ENCODE measurements around the gene GLIS2. TPM values are rescaled to one million over a fixed set of nuclear protein-coding genes. Genes with fewer than 3 reads are reported as not detected.

Gene GLIS2
- polyA plus RNA-seq, 1 experiment = 2.2 TPM

GRCh38 chr16:4271176-4272113 lies 44.4 kb upstream of the GLIS2 start:
- CTCF ChIA-PET = interaction anchor here (0.6 to 4.7 kb wide), 4 partner anchors 18 to 132 kb away, joined by 3 to 20 read pairs (median 4); no protein-coding TSS in a partner anchor
- no peak for TF ChIP-seq CTCF (IDR thresholded peaks at IDR 0.05; ENCODE audit: low read depth, low read length)
- Histone ChIP-seq H3K9me3 (ENCODE audit: control insufficient read depth, insufficient read depth, low read length) (no peaks in the 10 kb centered on the region; the same call in 1 of the 2 replicates), H3K27me3 (ENCODE audit: control insufficient read depth, insufficient read depth, low read length) (no peaks in the 10 kb centered on the region), H3K27ac (ENCODE audit: low read depth, low read length) (peak overlapping the region; percentile 70), H3K4me3 (ENCODE audit: low read depth, low read length) (peak overlapping the region; percentile 84)
- POLR2A ChIA-PET = interaction anchor here (0.5 to 1.4 kb wide), 7 partner anchors 18 to 229 kb away, joined by 3 to 5 read pairs (median 4); no protein-coding TSS in a partner anchor
- DNase-seq (ENCODE audit: low read depth, low spot score) = peak; percentile 76

GRCh38 chr16:4272114-4272956 lies 43.5 kb upstream of the GLIS2 start:
- peak overlapping the region; percentile 84 for H3K4me3 ChIP-seq (ENCODE audit: low read depth, low read length)
- ChIA-PET CTCF (interaction anchor here (0.6 to 2.2 kb wide), 8 partner anchors 11 to 512 kb away, joined by 3 to 10 read pairs (median 4); no protein-coding TSS in a partner anchor), POLR2A (interaction anchor here (0.6 to 1.4 kb wide), 20 partner anchors 12 to 324 kb away, joined by 3 to 11 read pairs (median 4); no protein-coding TSS in a partner anchor)
- H3K27ac ChIP-seq (ENCODE audit: low read depth, low read length) = peak overlapping the region; percentile 68
- DNase-seq (ENCODE audit: low read depth, low spot score) = no peak
- no peaks in the 10 kb centered on the region for H3K27me3 ChIP-seq (ENCODE audit: control insufficient read depth, insufficient read depth, low read length)
- TF ChIP-seq CTCF (IDR thresholded peaks at IDR 0.05; ENCODE audit: low read depth, low read length) = no peak
- H3K9me3 ChIP-seq (ENCODE audit: control insufficient read depth, insufficient read depth, low read length) = no peaks in the 10 kb centered on the region; the same call in 1 of the 2 replicates

- no peak for DNase-seq (ENCODE audit: low read depth, low spot score)
- Histone ChIP-seq H3K4me3 (ENCODE audit: low read depth, low read length) (peak overlapping the region; percentile 84), H3K27ac (ENCODE audit: low read depth, low read length) (peak overlapping the region; percentile 87), H3K9me3 (ENCODE audit: control insufficient read depth, insufficient read depth, low read length) (no peaks in the 10 kb centered on the region; the same call in 1 of the 2 replicates), H3K27me3 (ENCODE audit: control insufficient read depth, insufficient read depth, low read length) (no peaks in the 10 kb centered on the region)
- TF ChIP-seq CTCF (IDR thresholded peaks at IDR 0.05; ENCODE audit: low read depth, low read length) = peak; percentile 34
- POLR2A ChIA-PET = interaction anchor here (0.6 to 1.4 kb wide), 10 partner anchors 10 to 100 kb away, joined by 3 to 11 read pairs (median 4); no protein-coding TSS in a partner anchor
- CTCF ChIA-PET = interaction anchor here (0.7 to 2.2 kb wide), 7 partner anchors 10 to 58 kb away, joined by 3 to 10 read pairs (median 5); no protein-coding TSS in a partner anchor
Measured at GRCh38 chr16:4273858-4274311, 42.0 kb upstream of the GLIS2 start.

GRCh38 chr16:4275861-4276260 lies 40.0 kb upstream of the GLIS2 start:
- Histone ChIP-seq H3K27me3 (ENCODE audit: control insufficient read depth, insufficient read depth, low read length) (no peaks in the 10 kb centered on the region), H3K9me3 (ENCODE audit: control insufficient read depth, insufficient read depth, low read length) (no peaks in the 10 kb centered on the region; the same call in 1 of the 2 replicates), H3K27ac (ENCODE audit: low read depth, low read length) (no peak overlapping the region), H3K4me3 (ENCODE audit: low read depth, low read length) (no peak overlapping the region)
- POLR2A ChIA-PET = no interaction called here
- no peak for DNase-seq (ENCODE audit: low read depth, low spot score)
- TF ChIP-seq CTCF (IDR thresholded peaks at IDR 0.05; ENCODE audit: low read depth, low read length) = no peak
- CTCF ChIA-PET = no interaction called here
